Measurements from ENCODE around the gene XXYLT1.

Gene XXYLT1

GRCh38 chr3:195249057-195249770, 21.7 kb downstream of the XXYLT1 start:
- Histone ChIP-seq H3K9me3 (ENCODE audit: control insufficient read depth, low read length) (peaks cover 3% of the 10 kb centered on the region), H4K91ac (ENCODE audit: low read length) (no peak overlapping the region), H3K14ac (ENCODE audit: low read length in 2 of 2) (no peak overlapping the region), H3K9ac (ENCODE audit: low read length) (no peak overlapping the region), H2BK12ac (ENCODE audit: low read length in 2 of 2) (peak overlapping the region in 1 of 2 experiments; percentile 41), H3K27me3 (ENCODE audit: control insufficient read depth in 1 of 2, insufficient read depth in 1 of 2, low read length in 2 of 2) (no peaks in the 10 kb centered on the region), H4K8ac (ENCODE audit: low read length) (peak overlapping the region; percentile 23), H3K18ac (ENCODE audit: low read depth in 1 of 2, low read length in 2 of 2) (no peak overlapping the region), H3K36me3 (ENCODE audit: control insufficient read depth in 1 of 2, insufficient read depth in 2 of 2, low read depth in 1 of 2, low read length in 2 of 2) (peaks cover 8 to 18% of the 10 kb centered on the region in 2 experiments), H2AFZ (ENCODE audit: low read depth, low read length) (no peak overlapping the region), H3K79me1 (replicated peaks; ENCODE audit: low read length, poor library complexity, severe bottlenecking) (peaks cover 49% of the 10 kb centered on the region), H3K4me3 (ENCODE audit: insufficient read depth in 1 of 2, low read depth in 1 of 2, low read length in 2 of 2) (no peak overlapping the region), H2BK120ac (ENCODE audit: low read depth, low read length) (no peak overlapping the region), H3K4me1 (ENCODE audit: control insufficient read depth, insufficient read depth, low read depth, low read length) (peaks cover 10% of the 10 kb centered on the region), H3K4ac (ENCODE audit: low read depth in 1 of 2, low read length in 2 of 2) (no peak overlapping the region), H2AK5ac (ENCODE audit: low read length, severe bottlenecking) (no peak overlapping the region), H3K4me2 (ENCODE audit: low read length, poor library complexity, severe bottlenecking) (no peak overlapping the region), H3K27ac (ENCODE audit: low read length, poor library complexity, severe bottlenecking) (no peak overlapping the region), H2BK5ac (ENCODE audit: low read depth, low read length, poor library complexity, severe bottlenecking) (no peak overlapping the region), H3K23ac (ENCODE audit: low read length in 2 of 2) (peak overlapping the region in 1 of 2 experiments; percentile 37), H2BK15ac (ENCODE audit: low read depth, poor library complexity, severe bottlenecking) (no peak overlapping the region)
- DNase-seq: no peak
- 95% methylated on average over 21 of the region's 21 CpGs for WGBS

DNA sequence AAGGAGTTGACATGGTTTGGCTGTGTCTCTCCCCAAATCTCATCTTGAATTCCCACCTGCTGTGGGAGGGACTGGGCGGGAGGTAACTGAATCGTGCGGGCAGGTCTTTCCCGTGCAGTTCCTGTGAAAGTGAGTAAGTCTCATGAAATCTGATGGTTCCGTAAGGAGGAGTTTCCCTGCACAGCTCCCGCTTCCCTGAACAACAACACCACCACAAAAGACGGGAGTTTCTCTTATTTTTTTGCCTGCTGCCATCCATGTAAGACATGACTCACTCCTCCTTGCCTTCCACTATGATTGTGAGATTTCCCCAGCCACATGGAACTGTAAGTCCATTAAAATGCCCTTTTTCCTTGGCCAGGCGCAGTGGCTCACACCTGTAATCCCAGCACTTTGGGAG, 22.7 kb downstream of the XXYLT1 start:
- no peak overlapping the region for H2AK5ac ChIP-seq (ENCODE audit: low read length, severe bottlenecking)
- H3K23ac ChIP-seq (ENCODE audit: low read length in 2 of 2): no peak overlapping the region
- H3K4me1 ChIP-seq (ENCODE audit: control insufficient read depth, insufficient read depth, low read depth, low read length): peaks cover 10% of the 10 kb centered on the region
- no peak overlapping the region for H4K8ac ChIP-seq (ENCODE audit: low read length)
- DNase-seq: no peak
- H2BK15ac ChIP-seq (ENCODE audit: low read depth, poor library complexity, severe bottlenecking): no peak overlapping the region
- H3K9me3 ChIP-seq (ENCODE audit: control insufficient read depth, low read length): peaks cover 3% of the 10 kb centered on the region
- H3K27ac ChIP-seq (ENCODE audit: low read length, poor library complexity, severe bottlenecking): no peak overlapping the region
- H2BK120ac ChIP-seq (ENCODE audit: low read depth, low read length): no peak overlapping the region
- no peak overlapping the region for H2BK12ac ChIP-seq (ENCODE audit: low read length in 2 of 2)
- no peak overlapping the region for H2AFZ ChIP-seq (ENCODE audit: low read depth, low read length)
- H3K36me3 ChIP-seq (ENCODE audit: control insufficient read depth in 1 of 2, insufficient read depth in 2 of 2, low read depth in 1 of 2, low read length in 2 of 2): peaks cover 8 to 18% of the 10 kb centered on the region in 2 experiments
- no peak overlapping the region for H3K4me2 ChIP-seq (ENCODE audit: low read length, poor library complexity, severe bottlenecking)
- no peak overlapping the region for H3K14ac ChIP-seq (ENCODE audit: low read length in 2 of 2)
- H3K27me3 ChIP-seq (ENCODE audit: control insufficient read depth in 1 of 2, insufficient read depth in 1 of 2, low read length in 2 of 2): no peaks in the 10 kb centered on the region
- 92% methylated on average over 8 of the region's 8 CpGs for WGBS
- no peak overlapping the region for H3K18ac ChIP-seq (ENCODE audit: low read depth in 1 of 2, low read length in 2 of 2)
- peaks cover 43% of the 10 kb centered on the region for H3K79me1 ChIP-seq (replicated peaks; ENCODE audit: low read length, poor library complexity, severe bottlenecking)
- H3K4me3 ChIP-seq (ENCODE audit: insufficient read depth in 1 of 2, low read depth in 1 of 2, low read length in 2 of 2): no peak overlapping the region
- no peak overlapping the region for H2BK5ac ChIP-seq (ENCODE audit: low read depth, low read length, poor library complexity, severe bottlenecking)
- no peak overlapping the region for H3K9ac ChIP-seq (ENCODE audit: low read length)
- no peak overlapping the region for H4K91ac ChIP-seq (ENCODE audit: low read length)
- H3K4ac ChIP-seq (ENCODE audit: low read depth in 1 of 2, low read length in 2 of 2): no peak overlapping the region

- no peak overlapping the region for H2BK15ac ChIP-seq (ENCODE audit: low read depth, poor library complexity, severe bottlenecking)
- H2BK5ac ChIP-seq (ENCODE audit: low read depth, low read length, poor library complexity, severe bottlenecking): no peak overlapping the region
- H3K36me3 ChIP-seq (ENCODE audit: control insufficient read depth in 1 of 2, insufficient read depth in 2 of 2, low read depth in 1 of 2, low read length in 2 of 2): peaks cover 8 to 18% of the 10 kb centered on the region in 2 experiments
- no peak overlapping the region for H2BK12ac ChIP-seq (ENCODE audit: low read length in 2 of 2)
- 87% methylated on average over 5 of the region's 8 CpGs for WGBS
- H3K14ac ChIP-seq (ENCODE audit: low read length in 2 of 2): no peak overlapping the region
- H3K4ac ChIP-seq (ENCODE audit: low read depth in 1 of 2, low read length in 2 of 2): no peak overlapping the region
- H3K18ac ChIP-seq (ENCODE audit: low read depth in 1 of 2, low read length in 2 of 2): no peak overlapping the region
- H3K79me1 ChIP-seq (replicated peaks; ENCODE audit: low read length, poor library complexity, severe bottlenecking): peaks cover 43% of the 10 kb centered on the region
- no peak overlapping the region for H4K8ac ChIP-seq (ENCODE audit: low read length)
- H2BK120ac ChIP-seq (ENCODE audit: low read depth, low read length): no peak overlapping the region
- H3K4me1 ChIP-seq (ENCODE audit: control insufficient read depth, insufficient read depth, low read depth, low read length): peaks cover 7% of the 10 kb centered on the region
- H3K9me3 ChIP-seq (ENCODE audit: control insufficient read depth, low read length): peaks cover 3% of the 10 kb centered on the region
- H2AK5ac ChIP-seq (ENCODE audit: low read length, severe bottlenecking): no peak overlapping the region
- no peak for DNase-seq
- no peak overlapping the region for H3K23ac ChIP-seq (ENCODE audit: low read length in 2 of 2)
- no peak overlapping the region for H3K9ac ChIP-seq (ENCODE audit: low read length)
- no peak overlapping the region for H2AFZ ChIP-seq (ENCODE audit: low read depth, low read length)
- no peak overlapping the region for H3K4me3 ChIP-seq (ENCODE audit: insufficient read depth in 1 of 2, low read depth in 1 of 2, low read length in 2 of 2)
- no peak overlapping the region for H3K27ac ChIP-seq (ENCODE audit: low read length, poor library complexity, severe bottlenecking)
- no peaks in the 10 kb centered on the region for H3K27me3 ChIP-seq (ENCODE audit: control insufficient read depth in 1 of 2, insufficient read depth in 1 of 2, low read length in 2 of 2)
- no peak overlapping the region for H3K4me2 ChIP-seq (ENCODE audit: low read length, poor library complexity, severe bottlenecking)
- H4K91ac ChIP-seq (ENCODE audit: low read length): no peak overlapping the region
These were observed 23.1 kb downstream of the XXYLT1 start for GRCh38 chr3:195247863-195248189.

- Histone ChIP-seq H3K79me1 (replicated peaks; ENCODE audit: low read length, poor library complexity, severe bottlenecking) (peaks cover 47% of the 10 kb centered on the region), H3K14ac (ENCODE audit: low read length in 2 of 2) (no peak overlapping the region), H3K27ac (ENCODE audit: low read length, poor library complexity, severe bottlenecking) (no peak overlapping the region), H3K27me3 (ENCODE audit: control insufficient read depth in 1 of 2, insufficient read depth in 1 of 2, low read length in 2 of 2) (no peaks in the 10 kb centered on the region), H2BK15ac (ENCODE audit: low read depth, poor library complexity, severe bottlenecking) (peak overlapping the region; percentile 74), H2BK5ac (ENCODE audit: low read depth, low read length, poor library complexity, severe bottlenecking) (no peak overlapping the region), H2AFZ (ENCODE audit: low read depth, low read length) (no peak overlapping the region), H3K18ac (ENCODE audit: low read depth in 1 of 2, low read length in 2 of 2) (peak overlapping the region in 1 of 2 experiments; percentile 29), H2BK120ac (ENCODE audit: low read depth, low read length) (no peak overlapping the region), H3K4ac (ENCODE audit: low read depth in 1 of 2, low read length in 2 of 2) (no peak overlapping the region), H3K9me3 (ENCODE audit: control insufficient read depth, low read length) (peaks cover 3% of the 10 kb centered on the region), H3K9ac (ENCODE audit: low read length) (no peak overlapping the region), H2AK5ac (ENCODE audit: low read length, severe bottlenecking) (no peak overlapping the region), H3K4me3 (ENCODE audit: insufficient read depth in 1 of 2, low read depth in 1 of 2, low read length in 2 of 2) (no peak overlapping the region), H3K36me3 (ENCODE audit: control insufficient read depth in 1 of 2, insufficient read depth in 2 of 2, low read depth in 1 of 2, low read length in 2 of 2) (peaks cover 8 to 18% of the 10 kb centered on the region in 2 experiments), H4K8ac (ENCODE audit: low read length) (no peak overlapping the region), H2BK12ac (ENCODE audit: low read length in 2 of 2) (no peak overlapping the region), H3K23ac (ENCODE audit: low read length in 2 of 2) (no peak overlapping the region), H3K4me2 (ENCODE audit: low read length, poor library complexity, severe bottlenecking) (no peak overlapping the region), H3K4me1 (ENCODE audit: control insufficient read depth, insufficient read depth, low read depth, low read length) (peaks cover 5% of the 10 kb centered on the region), H4K91ac (ENCODE audit: low read length) (no peak overlapping the region)
- no peak for DNase-seq
- over 99% methylated on average over 24 of the region's 24 CpGs for WGBS
These were observed 23.7 kb downstream of the XXYLT1 start for GRCh38 chr3:195247086-195247862.
